ENCODE results near the gene LEKR1.
"Not testable (repeated sequence)": the region's sequence is repeated elsewhere in the genome, so short reads cannot be mapped to it uniquely, and the experiment has no call there.

The LEKR1 gene

GRCh38 chr3:156826144-156826895, at the start of gene LEKR1:
TSS of gene LEKR1 (plus strand) at chr3:156826353. CDS start at chr3:156829330, 2,977 bp downstream.
- DNase-seq: peak; percentile 89

DNA sequence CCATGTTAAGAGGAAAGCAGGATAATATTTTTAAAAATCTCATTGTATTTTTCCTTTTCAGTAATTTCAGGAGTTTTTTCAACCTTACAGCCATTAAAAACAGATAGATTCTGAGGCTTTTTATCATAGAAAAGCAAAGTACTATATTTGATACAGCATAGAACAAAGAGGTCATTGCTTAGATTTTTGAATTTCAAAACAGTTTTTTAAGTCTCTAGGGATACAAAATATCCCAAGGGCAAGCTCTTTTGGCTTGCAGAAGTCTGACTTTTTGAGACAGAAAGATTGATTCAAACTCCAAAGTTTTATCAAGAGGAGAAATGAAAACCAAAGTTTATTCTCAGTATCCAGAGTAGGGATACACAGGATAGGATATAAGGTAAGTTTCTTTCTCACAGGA, 49.3 kb upstream of the LEKR1 start:
- no peak for DNase-seq

DNA sequence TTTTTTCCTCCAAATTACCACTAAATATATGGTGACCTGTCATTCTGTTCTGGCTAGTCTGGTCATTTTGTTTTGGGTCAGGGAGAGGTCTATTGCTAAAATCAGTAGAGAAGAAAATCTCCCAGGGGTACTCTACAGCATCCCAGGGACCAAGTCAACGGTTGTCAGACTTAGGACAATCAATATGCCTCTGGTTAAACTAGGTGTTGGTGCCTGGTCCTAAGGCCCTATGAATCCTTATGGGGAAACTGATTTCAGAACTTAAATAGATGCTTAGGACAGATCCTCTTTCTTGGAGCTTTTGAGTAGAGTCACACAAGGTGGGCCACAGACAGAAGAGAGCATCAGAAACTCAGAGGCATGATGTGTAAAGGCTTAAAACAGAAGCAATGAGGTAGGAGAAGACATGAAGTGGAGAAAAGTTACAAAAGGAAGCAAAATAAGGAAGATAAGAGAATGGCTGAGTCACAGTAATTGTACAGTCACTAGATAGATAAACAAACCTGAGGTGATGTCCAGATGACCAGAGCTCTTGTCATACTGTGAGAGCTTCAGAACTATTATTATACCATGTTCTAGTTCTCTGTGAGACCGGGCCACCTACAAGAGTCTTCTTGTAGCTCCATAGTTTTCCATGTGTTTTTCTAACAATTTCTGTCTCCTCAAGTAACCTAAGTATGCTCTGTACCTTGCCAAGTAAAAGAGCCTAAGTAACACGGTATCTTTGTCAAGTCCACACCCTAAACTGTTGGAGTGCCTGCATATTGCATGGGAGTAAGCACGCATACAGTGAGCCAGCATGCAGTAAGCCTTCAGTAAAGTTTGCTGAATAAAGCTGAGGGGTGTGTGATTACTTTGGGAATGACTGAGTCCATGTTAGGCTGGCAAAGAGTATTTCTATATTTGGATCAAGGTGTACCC, 44.6 kb upstream of the LEKR1 start:
- DNase-seq: no peak

GRCh38 chr3:156782319-156782718, 43.8 kb upstream of the LEKR1 start:
- DNase-seq: no peak

DNA sequence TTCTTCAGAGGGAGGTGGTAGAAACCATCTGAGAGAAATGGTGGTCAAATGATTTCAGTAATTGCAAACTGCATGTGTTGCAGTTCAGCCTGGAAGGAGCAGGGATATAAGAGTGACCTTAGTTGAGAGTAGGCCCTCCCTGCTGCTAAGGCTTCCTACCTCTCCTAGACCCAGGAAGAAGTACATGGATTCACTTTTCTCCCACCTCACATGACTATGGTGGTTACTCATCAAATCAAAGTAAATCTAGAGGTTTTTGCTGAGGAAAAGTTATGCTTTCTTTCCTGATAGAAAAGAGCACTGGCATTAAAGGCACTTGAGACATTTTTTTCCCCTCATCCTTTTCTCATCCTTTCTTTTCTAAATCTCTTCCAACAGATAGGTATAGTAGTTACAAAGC, 43.2 kb upstream of the LEKR1 start:
- DNase-seq: no peak

DNA sequence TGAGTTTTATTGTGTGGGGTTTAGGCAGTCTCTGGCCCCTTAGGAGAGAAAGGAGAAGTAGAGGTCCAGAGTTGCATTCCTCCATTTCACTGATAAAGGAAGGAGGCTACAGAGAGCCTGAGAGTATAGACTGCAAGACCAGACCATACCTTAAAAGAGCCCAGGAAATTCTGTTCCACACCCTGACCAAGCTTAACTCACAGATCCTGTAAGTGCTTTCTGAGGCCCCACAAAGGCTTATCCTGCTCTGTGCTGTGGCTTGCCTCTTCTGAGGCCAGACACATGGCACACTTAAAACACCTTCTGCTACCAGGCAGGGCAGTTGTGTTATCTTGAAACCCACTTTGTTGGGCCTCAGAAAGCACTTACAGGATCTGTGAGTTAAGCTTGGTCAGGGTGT, 39.2 kb upstream of the LEKR1 start:
- no peak for DNase-seq

DNA sequence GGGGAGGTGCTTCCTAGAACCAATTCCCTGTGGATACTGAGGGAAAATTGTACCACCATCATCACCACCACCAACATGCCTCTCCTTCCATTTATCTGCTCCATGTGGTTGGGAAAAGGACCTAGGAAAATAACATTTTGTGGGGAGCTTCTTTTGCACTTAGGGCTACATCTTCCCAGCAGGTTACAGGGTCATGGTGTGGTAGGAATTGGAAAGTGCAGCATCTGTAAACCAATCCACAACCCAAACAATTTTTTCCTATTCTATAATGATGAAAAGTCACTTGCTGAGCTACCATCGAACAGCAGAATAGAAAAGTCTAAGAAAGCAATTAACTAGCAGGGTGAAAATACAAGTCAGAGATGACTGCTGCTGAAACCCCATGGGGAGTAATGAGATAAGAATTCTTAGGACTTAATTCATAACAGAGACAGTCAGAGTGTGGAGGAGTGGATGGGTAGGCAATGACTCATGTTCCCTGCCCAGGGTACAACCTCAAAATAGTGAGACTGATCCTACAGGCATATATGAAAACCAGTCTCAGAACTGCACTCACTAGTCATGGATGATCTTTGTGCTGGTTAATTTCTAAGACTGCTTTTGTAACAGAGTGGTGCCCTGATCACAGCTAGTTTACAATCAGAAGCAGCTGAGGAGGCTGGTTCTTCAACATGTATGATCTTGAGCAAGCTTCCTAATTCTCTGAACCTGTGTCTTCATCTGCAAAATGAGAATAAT, 38.1 kb upstream of the LEKR1 start:
- DNase-seq: no peak

DNA sequence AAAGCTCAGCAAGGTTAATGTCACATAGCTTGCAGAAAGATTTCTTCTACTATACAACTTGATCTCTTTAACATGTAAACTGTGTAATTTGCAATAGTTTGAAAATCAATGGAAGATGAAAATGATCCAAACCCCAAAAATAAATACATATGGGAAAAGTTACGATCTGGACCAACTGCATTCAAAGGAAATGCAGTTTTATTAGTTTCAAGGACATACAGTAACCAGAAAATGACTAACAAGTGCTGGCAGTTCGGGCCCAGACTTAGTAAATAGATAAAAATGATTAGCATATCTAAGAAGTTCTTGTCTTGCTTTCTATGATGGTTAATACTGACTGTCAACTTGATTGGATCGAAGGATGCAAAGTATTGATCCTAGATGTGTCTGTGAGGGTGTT, 37.3 kb upstream of the LEKR1 start:
- no peak for DNase-seq

DNA sequence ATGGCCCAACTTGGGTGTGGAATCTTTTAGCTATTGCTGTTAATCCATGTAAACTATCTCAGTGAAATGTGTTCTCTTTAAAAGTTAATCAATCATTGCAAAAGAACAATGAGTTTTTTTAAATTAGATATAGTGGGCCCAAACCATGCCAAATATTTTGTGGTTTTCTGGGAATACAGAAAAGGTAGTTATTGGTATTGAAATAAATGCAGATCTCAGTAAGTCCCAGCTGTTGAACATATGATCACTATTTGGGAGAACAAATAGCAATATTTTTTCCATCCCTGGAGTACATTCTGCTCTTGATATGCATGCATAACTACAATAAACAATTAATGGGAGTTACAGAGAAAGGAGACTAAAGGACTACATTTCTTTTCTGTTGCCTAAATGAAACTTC, 36.0 kb upstream of the LEKR1 start:
- DNase-seq: no peak

GRCh38 chr3:156792114-156792513, 34.0 kb upstream of the LEKR1 start:
- DNase-seq: no peak

- no peak for DNase-seq
These were observed 33.6 kb upstream of the LEKR1 start for GRCh38 chr3:156792536-156792935.

- DNase-seq: no peak
These were observed 33.2 kb upstream of the LEKR1 start for GRCh38 chr3:156792945-156793344.

DNA sequence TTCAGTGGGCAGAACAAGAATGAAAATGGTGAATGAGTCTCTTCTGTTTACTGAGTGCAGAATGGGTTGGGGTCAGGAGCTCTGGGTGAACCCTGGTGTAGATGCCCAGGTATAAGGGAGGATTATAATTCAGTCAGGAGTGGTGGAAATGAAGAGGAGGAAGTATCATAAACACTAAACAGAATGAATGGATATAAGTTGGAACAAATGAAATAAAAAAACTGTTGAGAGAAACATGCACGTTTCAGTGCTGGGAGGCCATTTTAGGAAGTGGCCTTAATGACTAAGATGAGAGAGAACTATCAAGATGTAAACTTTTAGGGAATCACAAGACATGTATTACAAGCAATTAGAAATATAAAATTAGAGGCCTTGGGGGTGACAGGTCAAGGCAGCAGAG, 32.8 kb upstream of the LEKR1 start:
- no peak for DNase-seq

DNA sequence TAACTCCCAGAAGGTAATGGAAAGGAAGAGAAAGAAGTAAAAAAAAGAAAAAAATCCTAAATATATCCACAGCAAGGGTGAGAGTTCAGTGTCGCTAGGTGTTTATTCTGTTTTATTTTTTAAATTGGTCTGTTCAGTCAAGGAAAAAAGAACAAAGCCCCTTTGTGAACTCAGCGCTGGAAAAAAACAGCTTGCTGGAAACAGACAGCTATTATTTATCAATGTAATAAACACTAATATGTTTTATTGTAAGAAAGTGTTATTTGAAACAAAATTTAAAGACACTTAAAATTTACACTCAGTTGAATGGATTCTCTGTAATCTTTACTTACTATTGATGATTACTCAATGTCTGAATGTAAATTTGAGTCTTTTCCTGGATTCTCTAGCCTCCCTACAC, 32.3 kb upstream of the LEKR1 start:
- DNase-seq: no peak

GRCh38 chr3:156795890-156796481, 30.2 kb upstream of the LEKR1 start:
- no peak for DNase-seq

- DNase-seq: no peak
These were observed 28.8 kb upstream of the LEKR1 start for GRCh38 chr3:156797368-156797767.

DNA sequence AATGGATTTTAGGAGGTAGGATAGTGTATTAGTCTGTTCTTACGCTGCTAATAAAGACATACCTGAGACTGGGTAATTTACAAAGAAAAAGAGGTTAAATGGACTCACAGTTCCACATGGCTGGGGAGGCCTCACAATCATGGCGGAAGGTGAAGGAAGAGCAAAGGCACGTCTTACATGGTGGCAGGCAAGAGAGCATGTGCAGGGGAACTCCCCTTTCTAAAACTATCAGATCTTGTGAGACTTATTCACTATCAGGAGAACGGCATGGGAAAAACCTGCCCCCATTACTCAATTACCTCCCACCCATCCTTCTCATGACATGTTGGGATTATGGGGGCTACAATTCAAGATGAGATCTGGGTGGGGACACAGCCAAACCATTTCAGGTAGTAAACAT, 25.9 kb upstream of the LEKR1 start:
- DNase-seq: not testable (repeated sequence)

GRCh38 chr3:156801746-156802145, 24.4 kb upstream of the LEKR1 start:
- no peak for DNase-seq

GRCh38 chr3:156802821-156803606, 23.1 kb upstream of the LEKR1 start:
- no peak for DNase-seq

DNA sequence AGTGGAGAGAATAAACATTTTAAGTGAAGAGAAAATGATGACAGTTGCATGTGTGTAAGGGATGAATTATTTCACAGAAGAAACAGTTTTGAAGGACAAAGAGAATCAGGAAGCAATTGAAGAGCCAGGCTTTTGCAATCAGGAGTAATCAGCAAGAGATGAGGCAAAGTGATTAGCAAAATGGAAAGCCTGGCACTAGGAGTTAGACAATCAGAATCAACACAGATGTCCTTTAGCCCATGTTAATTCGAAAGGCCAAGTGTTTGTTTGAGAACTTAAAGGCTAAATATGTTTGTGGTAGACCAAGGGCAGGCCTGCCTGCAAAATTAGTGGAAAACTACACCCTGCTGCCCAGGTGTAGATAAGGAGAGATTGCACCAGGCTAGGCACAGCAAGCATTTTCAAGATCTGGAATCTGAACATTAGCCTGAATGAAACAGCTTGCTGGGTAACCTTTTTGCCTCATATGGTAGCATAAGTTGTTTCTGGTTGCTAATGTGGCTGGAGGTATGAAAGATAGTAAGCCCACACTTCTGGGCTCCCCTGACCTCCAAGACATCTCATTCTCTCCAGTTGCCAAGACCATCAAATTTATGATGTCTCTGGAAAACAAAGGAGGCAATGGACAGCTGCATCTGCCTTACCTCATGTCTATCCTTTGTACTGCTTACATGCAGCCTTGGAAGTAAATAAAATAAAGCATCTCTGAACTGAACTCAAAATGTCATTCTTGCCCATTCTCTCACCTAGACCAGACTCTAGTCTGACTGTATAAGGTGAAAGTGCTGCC, 22.0 kb upstream of the LEKR1 start:
- DNase-seq: no peak

DNA sequence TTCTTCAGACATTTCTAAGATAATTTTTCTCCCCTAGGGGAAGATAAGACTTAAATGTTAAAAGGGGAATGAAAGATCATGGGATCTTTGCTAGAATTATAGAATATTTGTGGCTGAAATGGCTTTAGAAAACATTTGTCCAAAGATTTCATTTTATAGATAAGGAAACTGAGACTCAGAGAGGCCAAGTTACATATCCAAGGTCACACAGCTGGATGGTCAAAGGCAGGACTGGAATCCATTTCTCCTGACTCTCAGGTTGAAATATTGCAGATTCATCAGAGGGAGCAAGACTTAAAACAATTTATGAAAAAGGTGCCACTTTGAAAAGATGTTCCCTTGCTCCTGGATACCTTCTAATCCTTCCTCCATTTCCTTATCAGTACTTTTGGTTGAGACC, 19.5 kb upstream of the LEKR1 start:
- DNase-seq: no peak

All from NCI-H2107 (cell line).